GM12875 (cell line): ENCODE data around the gene CAPN5.

Experiments used
- H3K4me3 ChIP-seq: one replicate; pipeline ENCODE4 v1.5.1; 2011; ENCODE audit warnings: low read depth, low read length, control low read depth
- CTCF ChIP-seq: IDR thresholded peaks from 2 replicates; pipeline ENCODE4 v1.5.1; 2011; ENCODE audit warnings: low read depth, mild to moderate bottlenecking, control low read depth, inconsistent platforms, low read length, moderate library complexity, borderline replicate concordance; ENCODE audit not compliant: insufficient read depth

The CAPN5 gene

GRCh38 chr11:77118971-77119370, 52.2 kb downstream of the CAPN5 start:
- no peak overlapping the region for H3K4me3 ChIP-seq
- TF ChIP-seq CTCF = no peak

GRCh38 chr11:77119531-77119936, 52.8 kb downstream of the CAPN5 start:
- no peak for TF ChIP-seq CTCF
- no peak overlapping the region for H3K4me3 ChIP-seq

GRCh38 chr11:77120571-77120970, 53.8 kb downstream of the CAPN5 start:
- TF ChIP-seq CTCF = no peak
- no peak overlapping the region for H3K4me3 ChIP-seq

- no peak overlapping the region for H3K4me3 ChIP-seq
- TF ChIP-seq CTCF = no peak
These were observed 54.4 kb downstream of the CAPN5 start for GRCh38 chr11:77121096-77121640.

GRCh38 chr11:77121876-77122575, 55.3 kb downstream of the CAPN5 start:
- H3K4me3 ChIP-seq = no peak overlapping the region
- no peak for TF ChIP-seq CTCF

GRCh38 chr11:77122576-77123212, 55.9 kb downstream of the CAPN5 start:
- no peak for TF ChIP-seq CTCF

GRCh38 chr11:77123591-77123990, 56.8 kb downstream of the CAPN5 start:
- no peak for TF ChIP-seq CTCF
- H3K4me3 ChIP-seq = no peak overlapping the region

More at GRCh38 chr11:77122576-77123212, 55.9 kb downstream of the CAPN5 start:
- no peak overlapping the region for H3K4me3 ChIP-seq
